ENCODE data around the gene STAP2.
A peak's percentile ranks its signal among the peaks of the same experiment; 100 is the strongest.

STAP2 gene, protein sequence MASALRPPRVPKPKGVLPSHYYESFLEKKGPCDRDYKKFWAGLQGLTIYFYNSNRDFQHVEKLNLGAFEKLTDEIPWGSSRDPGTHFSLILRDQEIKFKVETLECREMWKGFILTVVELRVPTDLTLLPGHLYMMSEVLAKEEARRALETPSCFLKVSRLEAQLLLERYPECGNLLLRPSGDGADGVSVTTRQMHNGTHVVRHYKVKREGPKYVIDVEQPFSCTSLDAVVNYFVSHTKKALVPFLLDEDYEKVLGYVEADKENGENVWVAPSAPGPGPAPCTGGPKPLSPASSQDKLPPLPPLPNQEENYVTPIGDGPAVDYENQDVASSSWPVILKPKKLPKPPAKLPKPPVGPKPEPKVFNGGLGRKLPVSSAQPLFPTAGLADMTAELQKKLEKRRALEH

GRCh38 chr19:4338441-4339355, at the start of gene STAP2:
Gene STAP2 (minus strand): TSS chr19:4338827. CDS start chr19:4338753, 74 bp downstream.
- DNase-seq (ENCODE audit: low spot score) = no peak
- TF ChIP-seq, protein P1, sequence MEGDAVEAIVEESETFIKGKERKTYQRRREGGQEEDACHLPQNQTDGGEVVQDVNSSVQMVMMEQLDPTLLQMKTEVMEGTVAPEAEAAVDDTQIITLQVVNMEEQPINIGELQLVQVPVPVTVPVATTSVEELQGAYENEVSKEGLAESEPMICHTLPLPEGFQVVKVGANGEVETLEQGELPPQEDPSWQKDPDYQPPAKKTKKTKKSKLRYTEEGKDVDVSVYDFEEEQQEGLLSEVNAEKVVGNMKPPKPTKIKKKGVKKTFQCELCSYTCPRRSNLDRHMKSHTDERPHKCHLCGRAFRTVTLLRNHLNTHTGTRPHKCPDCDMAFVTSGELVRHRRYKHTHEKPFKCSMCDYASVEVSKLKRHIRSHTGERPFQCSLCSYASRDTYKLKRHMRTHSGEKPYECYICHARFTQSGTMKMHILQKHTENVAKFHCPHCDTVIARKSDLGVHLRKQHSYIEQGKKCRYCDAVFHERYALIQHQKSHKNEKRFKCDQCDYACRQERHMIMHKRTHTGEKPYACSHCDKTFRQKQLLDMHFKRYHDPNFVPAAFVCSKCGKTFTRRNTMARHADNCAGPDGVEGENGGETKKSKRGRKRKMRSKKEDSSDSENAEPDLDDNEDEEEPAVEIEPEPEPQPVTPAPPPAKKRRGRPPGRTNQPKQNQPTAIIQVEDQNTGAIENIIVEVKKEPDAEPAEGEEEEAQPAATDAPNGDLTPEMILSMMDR (IDR thresholded peaks at IDR 0.05; ENCODE audit: extremely low read depth, missing control alignments) = no peak

DNA sequence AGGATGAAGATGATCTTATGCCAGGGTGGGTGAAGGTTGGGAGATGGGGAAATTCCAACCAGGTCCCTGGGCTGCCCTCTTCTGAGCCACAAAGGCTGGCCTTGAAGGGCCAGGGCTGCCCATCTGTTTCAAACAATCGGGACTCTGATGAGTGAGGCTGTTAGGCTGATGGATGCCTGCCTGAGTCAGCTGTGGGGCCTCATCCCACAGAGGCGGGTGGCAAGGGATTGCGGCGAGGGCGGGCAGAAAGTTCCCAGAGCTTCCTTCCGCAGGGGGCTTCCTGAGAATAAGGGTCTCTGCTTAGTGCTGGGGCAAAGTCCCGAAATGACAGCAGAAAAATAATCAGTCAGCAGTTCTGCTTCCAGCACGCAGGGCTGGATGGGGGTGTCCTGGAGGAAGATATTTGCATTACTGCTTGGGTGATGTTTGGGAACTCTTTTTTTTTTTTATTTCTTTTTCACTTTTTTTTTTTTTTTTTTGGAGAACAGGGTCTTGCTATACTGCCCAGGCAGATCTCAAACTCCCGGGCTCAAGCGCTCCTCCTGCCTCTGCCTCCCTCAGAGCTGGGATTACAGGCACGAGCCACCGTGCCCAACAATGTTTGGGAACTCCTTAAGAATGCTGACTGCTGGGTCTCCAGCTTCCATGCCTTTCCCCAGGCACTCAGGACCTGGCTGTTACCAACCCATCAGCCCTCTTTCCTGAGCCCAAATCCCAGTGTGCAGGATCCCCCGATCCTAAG, 47.6 kb upstream of the STAP2 start:
- DNase-seq (ENCODE audit: low spot score) = no peak
- TF ChIP-seq, protein P1 (IDR thresholded peaks at IDR 0.05; ENCODE audit: extremely low read depth, missing control alignments) = no peak

GRCh38 chr19:4385291-4386040, 46.8 kb upstream of the STAP2 start:
- TF ChIP-seq, protein P1 (IDR thresholded peaks at IDR 0.05; ENCODE audit: extremely low read depth, missing control alignments) = no peak
- DNase-seq (ENCODE audit: low spot score) = no peak

DNA sequence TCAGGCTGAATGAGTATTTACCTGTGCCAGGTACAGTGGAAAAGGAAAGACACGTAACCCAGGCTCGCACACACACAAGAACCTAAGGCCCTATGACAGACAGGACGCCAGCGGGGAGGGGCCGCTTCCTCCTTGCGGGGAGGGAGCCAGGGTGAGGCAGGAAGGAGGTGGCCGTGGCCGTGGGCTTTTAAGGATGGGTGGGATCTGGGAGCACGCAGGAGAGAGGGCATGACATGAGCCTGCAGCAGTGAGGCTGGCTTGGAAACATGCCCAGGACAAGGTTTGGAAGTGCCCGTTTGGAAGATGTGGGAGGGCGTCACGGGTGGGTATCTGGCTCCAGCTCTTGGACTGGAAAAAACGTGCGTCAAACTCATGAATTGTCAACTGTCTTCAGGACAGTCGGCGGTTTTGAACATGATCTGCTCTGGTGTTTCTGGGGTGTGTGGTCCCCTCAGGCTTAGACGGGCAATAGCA, 41.7 kb upstream of the STAP2 start:
- no peak for DNase-seq (ENCODE audit: low spot score)
- TF ChIP-seq, protein P1 (IDR thresholded peaks at IDR 0.05; ENCODE audit: extremely low read depth, missing control alignments) = no peak

DNA sequence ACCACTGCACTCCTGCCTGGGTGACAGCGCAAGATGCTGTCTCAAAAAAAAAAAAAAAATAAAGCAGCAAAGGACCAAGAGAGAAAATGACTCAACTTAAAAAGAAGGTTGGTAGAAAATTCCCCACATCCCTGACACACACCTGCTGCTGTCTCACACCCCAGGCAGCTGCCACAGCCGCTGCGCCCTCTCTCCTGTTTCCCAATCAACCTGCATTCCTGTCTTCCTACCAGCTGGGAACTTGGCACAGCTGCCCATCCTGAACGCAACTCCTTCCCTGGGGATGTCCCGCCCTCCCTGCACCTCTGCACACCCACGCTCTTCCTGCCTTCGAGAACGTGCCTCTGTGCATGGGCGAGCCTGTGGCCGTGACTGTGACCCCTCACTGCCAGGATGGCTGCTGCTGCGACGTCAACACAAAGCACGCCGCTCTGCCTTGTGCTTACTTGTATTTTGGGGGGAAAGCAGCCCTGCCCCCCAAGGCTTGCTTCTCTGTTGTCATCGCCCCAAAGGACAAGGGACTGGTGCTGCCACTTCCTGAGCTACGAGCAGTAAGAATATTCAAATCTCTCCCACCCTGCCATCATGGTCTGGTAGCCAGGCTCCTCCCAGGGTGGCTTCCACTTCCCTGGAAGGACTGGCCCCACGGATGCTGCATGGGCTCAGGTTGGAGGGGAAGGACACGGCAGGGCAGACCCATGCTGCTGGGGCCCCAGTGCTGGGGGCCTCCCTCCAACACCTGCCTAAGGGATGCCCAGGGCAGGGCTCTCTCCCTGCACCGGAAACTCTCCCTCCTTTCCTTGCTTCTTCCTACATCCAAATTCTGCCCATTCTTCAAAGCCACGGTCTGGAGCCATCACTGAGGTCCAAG, 41.0 kb upstream of the STAP2 start:
- DNase-seq (ENCODE audit: low spot score) = peak; percentile 55
- TF ChIP-seq, protein P1 (IDR thresholded peaks at IDR 0.05; ENCODE audit: extremely low read depth, missing control alignments) = no peak

GRCh38 chr19:4378886-4379285, 40.3 kb upstream of the STAP2 start:
- DNase-seq (ENCODE audit: low spot score) = no peak
- TF ChIP-seq, protein P1 (IDR thresholded peaks at IDR 0.05; ENCODE audit: extremely low read depth, missing control alignments) = no peak

Data from GM20000 (cell line).